ENCODE measurements around the gene PRR5L. TPM values are rescaled to one million over a fixed set of nuclear protein-coding genes. Genes with fewer than 3 reads are reported as not detected.
A peak's percentile ranks its signal among the peaks of the same experiment; 100 is the strongest.

Gene PRR5L
- total and polyA plus RNA-seq, 7 donors = 3.3 to 105 (median 11.9) TPM

DNA sequence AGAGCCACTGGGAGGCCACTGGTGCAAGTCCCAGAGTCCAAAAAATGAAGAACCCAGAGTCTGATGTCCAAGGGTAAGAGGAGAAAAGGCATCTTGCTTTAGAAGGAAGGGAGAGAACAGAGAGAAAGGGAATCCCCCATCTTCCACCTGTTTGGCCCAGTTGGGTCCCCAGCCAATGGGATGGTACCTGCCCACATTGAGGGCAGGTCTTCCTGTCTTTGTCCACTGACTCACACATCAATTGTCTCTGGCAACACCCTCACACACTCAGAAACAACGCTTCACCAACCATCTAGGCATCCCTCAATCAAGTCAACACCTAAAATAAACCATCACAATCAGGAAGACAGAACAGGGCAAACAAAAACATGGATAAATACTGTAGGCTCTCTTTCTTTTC, 13.2 kb upstream of the PRR5L start:
- Histone ChIP-seq H3K9me3 (no peaks in the 10 kb centered on the region), H3K27ac (no peak overlapping the region), H3K4me1 (peaks cover 0 to 4% (median 3%) of the 10 kb centered on the region in 4 donors), H3K27me3 (no peaks in the 10 kb centered on the region), H3K36me3 (peaks cover 0 to 25% (median 12%) of the 10 kb centered on the region in 4 donors), H3K4me3 (no peak overlapping the region)
- TF ChIP-seq, protein P1, sequence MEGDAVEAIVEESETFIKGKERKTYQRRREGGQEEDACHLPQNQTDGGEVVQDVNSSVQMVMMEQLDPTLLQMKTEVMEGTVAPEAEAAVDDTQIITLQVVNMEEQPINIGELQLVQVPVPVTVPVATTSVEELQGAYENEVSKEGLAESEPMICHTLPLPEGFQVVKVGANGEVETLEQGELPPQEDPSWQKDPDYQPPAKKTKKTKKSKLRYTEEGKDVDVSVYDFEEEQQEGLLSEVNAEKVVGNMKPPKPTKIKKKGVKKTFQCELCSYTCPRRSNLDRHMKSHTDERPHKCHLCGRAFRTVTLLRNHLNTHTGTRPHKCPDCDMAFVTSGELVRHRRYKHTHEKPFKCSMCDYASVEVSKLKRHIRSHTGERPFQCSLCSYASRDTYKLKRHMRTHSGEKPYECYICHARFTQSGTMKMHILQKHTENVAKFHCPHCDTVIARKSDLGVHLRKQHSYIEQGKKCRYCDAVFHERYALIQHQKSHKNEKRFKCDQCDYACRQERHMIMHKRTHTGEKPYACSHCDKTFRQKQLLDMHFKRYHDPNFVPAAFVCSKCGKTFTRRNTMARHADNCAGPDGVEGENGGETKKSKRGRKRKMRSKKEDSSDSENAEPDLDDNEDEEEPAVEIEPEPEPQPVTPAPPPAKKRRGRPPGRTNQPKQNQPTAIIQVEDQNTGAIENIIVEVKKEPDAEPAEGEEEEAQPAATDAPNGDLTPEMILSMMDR (IDR thresholded peaks at IDR 0.05) = no peak
- TF ChIP-seq POLR2A (IDR thresholded peaks at IDR 0.05) (no peak), EP300 (IDR thresholded peaks at IDR 0.05) (no peak)
- intact Hi-C loops (cut with DNase I) = no loop called here
- no peak for DNase-seq
- 86 to 94% methylated on average over 1 of the region's 1 CpG for WGBS, 2 donors

DNA sequence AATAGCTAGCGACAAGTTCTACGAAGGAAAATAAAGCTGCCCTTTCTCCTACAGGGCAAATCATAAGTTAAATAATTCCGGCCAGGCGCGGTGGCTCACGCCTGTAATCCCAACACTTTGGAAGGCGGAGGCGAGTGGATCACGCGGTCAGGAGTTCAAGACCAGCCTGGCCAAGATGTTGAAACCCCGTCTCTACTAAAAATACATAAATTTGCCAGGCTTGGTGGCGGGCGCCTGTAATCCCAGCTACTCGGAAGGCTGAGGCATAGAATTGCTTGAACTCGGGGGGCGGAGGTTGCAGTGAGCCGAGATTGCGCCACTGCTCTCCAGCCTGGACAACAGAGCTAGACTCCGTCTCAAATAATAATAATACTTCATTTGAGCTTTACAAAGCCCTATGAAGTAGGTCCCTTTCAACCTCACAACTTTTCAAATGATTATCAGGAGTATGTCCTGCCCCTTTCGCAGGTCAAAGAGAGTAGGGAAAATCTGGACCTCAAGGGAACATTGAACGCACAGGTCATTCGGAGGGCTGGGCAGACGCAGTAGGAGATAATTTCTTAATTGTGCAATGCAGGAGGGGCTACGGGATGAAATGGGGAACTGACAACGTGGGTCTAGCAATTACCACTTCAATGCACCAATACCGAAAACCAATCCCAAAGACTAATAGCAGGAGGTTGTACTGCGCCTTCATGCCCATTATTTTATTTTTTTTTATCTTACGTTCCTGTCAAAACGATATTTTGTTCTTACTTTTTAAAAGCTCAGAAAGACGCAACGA, 7.5 kb upstream of the PRR5L start:
- intact Hi-C loops (cut with DNase I) = loop anchor here (5.0 kb wide), 1 partner anchor 626 kb away; the partner anchor contains the start of gene TRIM44
- WGBS, 2 donors = 22 to 42% methylated on average over 31 of the region's 31 CpGs
- H3K27ac ChIP-seq = peak overlapping the region; percentile 10 to 59 (median 42)
- H3K27me3 ChIP-seq = no peaks in the 10 kb centered on the region
- no peaks in the 10 kb centered on the region for H3K36me3 ChIP-seq
- H3K9me3 ChIP-seq = no peaks in the 10 kb centered on the region
- DNase-seq = no peak
- H3K4me3 ChIP-seq = peak overlapping the region; percentile 44 to 64 (median 55)
- peaks cover 0 to 17% (median 12%) of the 10 kb centered on the region in 4 donors for H3K4me1 ChIP-seq
- TF ChIP-seq EP300 (IDR thresholded peaks at IDR 0.05) (no peak), POLR2A (IDR thresholded peaks at IDR 0.05) (no peak), POLR2AphosphoS5 (IDR thresholded peaks at IDR 0.05) (no peak)
- TF ChIP-seq, protein P1 (IDR thresholded peaks at IDR 0.05) = no peak

DNA sequence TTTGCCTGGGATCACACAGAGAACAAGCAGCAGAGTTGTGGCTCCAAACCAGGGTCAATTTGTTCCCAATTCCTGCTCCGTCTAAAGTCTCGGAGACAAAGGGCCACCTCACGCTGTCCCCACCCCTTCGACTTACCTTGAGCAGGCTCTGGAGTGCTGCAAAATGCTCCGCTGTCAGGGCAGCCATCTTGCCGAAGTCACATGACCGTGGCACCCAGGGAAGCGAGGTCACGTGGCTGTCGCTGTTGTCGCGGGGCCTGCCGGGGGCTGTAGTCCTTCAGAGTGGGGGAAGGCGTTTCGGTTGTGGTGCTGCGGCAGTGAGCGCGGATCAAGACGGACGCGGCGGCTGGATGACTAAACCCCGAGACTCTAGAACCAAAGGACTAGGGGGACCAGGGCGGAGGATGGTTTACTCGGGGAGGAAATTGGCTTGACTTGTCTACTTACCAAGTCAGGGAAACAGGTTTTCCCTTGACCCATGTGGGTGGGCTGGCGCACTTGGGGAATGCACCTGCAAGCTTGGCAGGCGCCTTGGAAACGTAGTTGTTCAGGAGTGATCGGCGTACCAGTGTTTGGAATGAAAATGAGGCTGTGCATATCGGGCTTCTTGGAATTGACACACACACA, 6.7 kb upstream of the PRR5L start, which contains the start of gene COMMD9:
Gene COMMD9 (minus strand): TSS at position 199 of the 627 bp plus-strand sequence. CDS start 12 bp downstream, at position 187.
- intact Hi-C loops (cut with DNase I) = loop anchor here (5.0 kb wide), 1 partner anchor 627 kb away; the partner anchor contains the start of gene TRIM44
- H3K27me3 ChIP-seq = no peaks in the 10 kb centered on the region
- TF ChIP-seq POLR2AphosphoS5 (IDR thresholded peaks at IDR 0.05) = peak; percentile 76 to 91 (median 90)
- no peak for TF ChIP-seq EP300 (IDR thresholded peaks at IDR 0.05)
- H3K4me3 ChIP-seq = peak within 1 kb of the TSS; percentile 44 to 64 (median 55)
- H3K27ac ChIP-seq = peak within 1 kb of the TSS; percentile 10 to 59 (median 42)
- 0 to 1% methylated on average over 31 of the region's 31 CpGs for WGBS, 2 donors
- H3K9me3 ChIP-seq = no peaks in the 10 kb centered on the region
- no peaks in the 10 kb centered on the region for H3K36me3 ChIP-seq
- peak; percentile 97 for DNase-seq
- peaks cover 0 to 17% (median 12%) of the 10 kb centered on the region in 4 donors for H3K4me1 ChIP-seq

DNA sequence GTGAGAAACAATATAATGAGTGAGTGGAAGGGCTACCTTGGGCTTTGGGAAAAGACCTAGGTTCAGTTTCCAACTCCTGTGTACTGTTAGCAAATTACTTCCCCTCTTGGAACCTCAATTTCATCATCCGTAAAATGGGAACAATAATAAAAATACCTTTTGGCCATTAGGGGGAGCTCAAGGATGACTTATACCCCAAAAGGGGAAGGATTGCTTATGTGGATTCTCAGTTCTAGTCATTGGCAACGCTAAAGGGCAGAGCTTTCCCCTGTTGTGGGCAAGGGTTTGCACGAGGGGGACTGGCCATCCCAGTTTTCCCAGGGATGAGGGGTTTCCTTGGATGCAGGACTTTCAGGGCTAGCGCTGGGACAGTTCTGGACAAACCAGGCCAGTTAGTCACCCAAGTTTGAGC, 3.8 kb upstream of the PRR5L start:
- Histone ChIP-seq H3K9me3 (no peaks in the 10 kb centered on the region), H3K4me1 (peaks cover 0 to 17% (median 12%) of the 10 kb centered on the region in 4 donors), H3K27ac (no peak overlapping the region), H3K27me3 (no peaks in the 10 kb centered on the region), H3K4me3 (no peak overlapping the region), H3K36me3 (no peaks in the 10 kb centered on the region)
- intact Hi-C loops (cut with DNase I) = loop anchor here (5.0 kb wide), 1 partner anchor 200 kb away; no protein-coding TSS in a partner anchor
- WGBS, 2 donors = 27 to 32% methylated on average over 4 of the region's 4 CpGs
- no peak for DNase-seq
- TF ChIP-seq POLR2A (IDR thresholded peaks at IDR 0.05) (no peak), POLR2AphosphoS5 (IDR thresholded peaks at IDR 0.05) (no peak), EP300 (IDR thresholded peaks at IDR 0.05) (no peak)
- TF ChIP-seq, protein P1 (IDR thresholded peaks at IDR 0.05) = peak in 3 of 4 experiments; percentile 9 to 32 (median 32)

Measured in sigmoid colon (tissue), 7 donors.